GM23338 (cell line): Measurements from ENCODE around the gene TFB1M. TPM values are rescaled to one million over a fixed set of nuclear protein-coding genes. Genes with fewer than 3 reads are reported as not detected.

Experiments
- ATAC-seq: fragments of 200-7000 bp; cut with Tn5 transposase; 3 replicates; pipeline ENCODE4 v1.9.1; 2020
- DNase-seq: peaks from one replicate; pipeline ENCODE4 v3.0.0-alpha.2; 2015; ENCODE audit warnings: low spot score
- H2AFZ ChIP-seq: fragments of 200-600 bp; sonication (generic); 2 replicates; pipeline ENCODE4 v1.8.0; 2016; ENCODE audit warnings: antibody characterized with exemption, mild to moderate bottlenecking, moderate library complexity
- H3F3A ChIP-seq: fragments of 200-600 bp; sonication (generic); replicated peaks from 2 replicates; pipeline ENCODE4 v1.8.0; 2017; ENCODE audit warnings: antibody characterized with exemption, mixed run types, low read depth
- H3K27ac ChIP-seq: fragments of 200-600 bp; sonication (generic); 2 replicates; pipeline ENCODE4 v1.6.1; 2016; ENCODE audit warnings: low read depth
- H3K27me3 ChIP-seq: fragments of 200-600 bp; sonication (generic); 2 replicates; pipeline ENCODE4 v1.8.0; 2016; ENCODE audit warnings: mild to moderate bottlenecking, mixed run types, moderate library complexity; ENCODE audit not compliant: insufficient read depth
- H3K36me3 ChIP-seq: fragments of 200-600 bp; sonication (generic); 2 replicates; pipeline ENCODE4 v1.8.0; 2016; ENCODE audit warnings: mild to moderate bottlenecking; ENCODE audit not compliant: insufficient read depth
- H3K4me1 ChIP-seq: fragments of 200-600 bp; sonication (generic); 2 replicates; pipeline ENCODE4 v1.8.0; 2016; ENCODE audit warnings: mild to moderate bottlenecking, moderate library complexity; ENCODE audit not compliant: insufficient read depth
- H3K4me2 ChIP-seq: fragments of 200-600 bp; sonication (generic); 2 replicates; pipeline ENCODE4 v1.7.1; 2017; ENCODE audit warnings: mixed run types
- H3K4me3 ChIP-seq: fragments of 200-600 bp; sonication (generic); 2 replicates; pipeline ENCODE4 v1.6.1; 2016; ENCODE audit warnings: mixed run types
- H3K79me2 ChIP-seq: fragments of 200-600 bp; sonication (generic); replicated peaks from 2 replicates; pipeline ENCODE4 v1.8.0; 2017; ENCODE audit warnings: mild to moderate bottlenecking; ENCODE audit not compliant: insufficient read depth
- H3K9me2 ChIP-seq: fragments of 200-600 bp; sonication (generic); 2 replicates; pipeline ENCODE4 v1.8.0; 2017; ENCODE audit not compliant: insufficient read depth
- H4K20me1 ChIP-seq: fragments of 200-600 bp; sonication (generic); replicated peaks from 2 replicates; pipeline ENCODE4 v1.8.0; 2017; ENCODE audit warnings: mild to moderate bottlenecking; ENCODE audit not compliant: insufficient read depth
- H3K27ac Mint-ChIP-seq: 2 replicates; pipeline ENCODE4 v1.8.0; 2020; ENCODE audit warnings: inconsistent platforms, mild to moderate bottlenecking, moderate library complexity, mixed read lengths
- H3K27me3 Mint-ChIP-seq: 3 replicates; pipeline ENCODE4 v1.8.0; 2022; ENCODE audit warnings: low read depth, mild to moderate bottlenecking, moderate library complexity, mixed read lengths, inconsistent platforms; ENCODE audit not compliant: insufficient read depth, poor library complexity
- H3K36me3 Mint-ChIP-seq: 3 replicates; pipeline ENCODE4 v1.8.0; 2021; ENCODE audit warnings: low read depth, mild to moderate bottlenecking, inconsistent platforms, moderate library complexity, mixed read lengths
- H3K4me1 Mint-ChIP-seq: 3 replicates; pipeline ENCODE4 v1.8.0; 2020; ENCODE audit warnings: mild to moderate bottlenecking, inconsistent platforms, mixed read lengths
- H3K4me3 Mint-ChIP-seq: 3 replicates; pipeline ENCODE4 v1.8.0; 2021; ENCODE audit warnings: moderate library complexity, mild to moderate bottlenecking, inconsistent platforms, mixed read lengths
- H3K9me3 Mint-ChIP-seq: 3 replicates; pipeline ENCODE4 v1.8.0; 2020; ENCODE audit warnings: moderate library complexity, mild to moderate bottlenecking, inconsistent platforms, mixed read lengths
- CREB1 ChIP-seq: fragments of 250-450 bp; sonication (Bioruptor Pico); IDR thresholded peaks from 2 replicates; pipeline ENCODE4 v1.5.0; 2020; ENCODE audit warnings: low read depth, mild to moderate bottlenecking, moderate library complexity
- CTCF ChIP-seq, 2 experiments: fragments of 200-600 bp in 1 of 2; sonication (generic) in 1 of 2; conservative IDR thresholded peaks; 2 replicates each; pipeline versions ENCODE4 v1.5.1 to v1.6.1; 2016 to 2017; ENCODE audit warnings: antibody characterized with exemption in 2 of 2, low read depth in 2 of 2, mild to moderate bottlenecking in 2 of 2, moderate library complexity in 1 of 2
- EZH2phosphoT487 ChIP-seq: fragments of 200-600 bp; sonication (generic); IDR thresholded peaks from one replicate; pipeline ENCODE4 v1.8.1; 2018; ENCODE audit warnings: antibody characterized with exemption; ENCODE audit not compliant: unreplicated experiment
- JUNB ChIP-seq: IDR thresholded peaks from one replicate; pipeline ENCODE4 v1.6.1; 2016; ENCODE audit warnings: antibody characterized with exemption; ENCODE audit not compliant: unreplicated experiment
- REST ChIP-seq: IDR thresholded peaks from one replicate; pipeline ENCODE4 v1.6.1; 2018; ENCODE audit warnings: antibody characterized with exemption; ENCODE audit not compliant: unreplicated experiment
- STAT1 ChIP-seq: IDR thresholded peaks from one replicate; pipeline ENCODE4 v1.6.1; 2016; ENCODE audit warnings: antibody characterized with exemption; ENCODE audit not compliant: unreplicated experiment
- ZNF114 ChIP-seq: fragments of 250-450 bp; sonication (Bioruptor Pico); IDR thresholded peaks from 2 replicates; pipeline ENCODE4 v1.5.0; 2020; ENCODE audit warnings: mild to moderate bottlenecking, moderate library complexity
- ZNF331 ChIP-seq: fragments of 250-450 bp; sonication (Bioruptor Pico); IDR thresholded peaks from 2 replicates; pipeline ENCODE4 v1.5.0; 2020; ENCODE audit warnings: low read depth, mild to moderate bottlenecking, moderate library complexity
- ZNF462 ChIP-seq: fragments of 250-450 bp; sonication (Bioruptor Pico); IDR thresholded peaks from 2 replicates; pipeline ENCODE4 v1.5.0; 2020; ENCODE audit warnings: mild to moderate bottlenecking, moderate library complexity
- polyA plus RNA-seq: library from polyadenylated mRNA; unstranded; fragments of >200 nt; fragmentation: Nextera tagmentation; extraction: Ambion mirVana; gene quantifications from 2 replicates; pipeline ENCODE4 v1.2.1, GENCODE V29; 2016
- total RNA-seq: library from RNA; depleted of rRNA; stranded (reverse); fragments of >200 nt; shearing (Covaris generic); gene quantifications from 2 replicates; pipeline ENCODE4 v1.2.3, GENCODE V29; 2014

The TFB1M gene
- total and polyA plus RNA-seq, 2 experiments from 2014 or later: 51.1 to 66.9 TPM

- TF ChIP-seq EZH2phosphoT487: no peak
- Histone ChIP-seq H2AFZ (no peak overlapping the region), H3K4me1 (no peaks in the 10 kb centered on the region; the same call in 1 of the 2 replicates), H3K27me3 (no peaks in the 10 kb centered on the region), H3K9me2 (peaks cover 6% of the 10 kb centered on the region; the same call in 1 of the 2 replicates), H3K27ac (no peak overlapping the region), H3F3A (no peaks in the 10 kb centered on the region), H3K4me3 (no peak overlapping the region), H3K79me2 (peaks cover 25% of the 10 kb centered on the region), H3K4me2 (no peak overlapping the region), H4K20me1 (no peaks in the 10 kb centered on the region), H3K36me3 (no peaks in the 10 kb centered on the region)
- no peak overlapping the region for H3K27ac Mint-ChIP-seq
- no peaks in the 10 kb centered on the region for H3K9me3 Mint-ChIP-seq
- no peak for DNase-seq
- no peak overlapping the region for H3K4me3 Mint-ChIP-seq
- peaks cover 3% of the 10 kb centered on the region for H3K27me3 Mint-ChIP-seq
- ATAC-seq: no peak
- peaks cover 15% of the 10 kb centered on the region; the same call in 2 of the 3 replicates for H3K36me3 Mint-ChIP-seq
- H3K4me1 Mint-ChIP-seq: peaks cover 8% of the 10 kb centered on the region; the same call in 2 of the 3 replicates
These were observed 2.1 kb upstream of the TFB1M start for GRCh38 chr6:155316419-155316818.

GRCh38 chr6:155315516-155315871 lies 1.2 kb upstream of the TFB1M start:
- peaks cover 6% of the 10 kb centered on the region; the same call in 1 of the 2 replicates for H3K9me2 ChIP-seq
- peaks cover 25% of the 10 kb centered on the region for H3K79me2 ChIP-seq
- H4K20me1 ChIP-seq: no peaks in the 10 kb centered on the region
- H3K27ac ChIP-seq: 0 out of 2 replicates have a peak overlapping the region, but pooled peaks have one; percentile 92
- peak overlapping the region; percentile 78 for H3K4me2 ChIP-seq
- H3K27me3 ChIP-seq: no peaks in the 10 kb centered on the region
- DNase-seq (no peak), ATAC-seq (no peak)
- H2AFZ ChIP-seq: no peak overlapping the region
- no peaks in the 10 kb centered on the region; the same call in 1 of the 2 replicates for H3K4me1 ChIP-seq
- H3K36me3 ChIP-seq: peaks cover 5% of the 10 kb centered on the region; the same call in 1 of the 2 replicates
- peak overlapping the region; percentile 87 for H3K4me3 ChIP-seq
- Mint-ChIP-seq H3K4me1 (peaks cover 8% of the 10 kb centered on the region; the same call in 2 of the 3 replicates), H3K36me3 (peaks cover 19% of the 10 kb centered on the region; the same call in 2 of the 3 replicates), H3K27me3 (peaks cover 3% of the 10 kb centered on the region), H3K27ac (no peak overlapping the region), H3K4me3 (peak overlapping the region; percentile 99), H3K9me3 (no peaks in the 10 kb centered on the region)
- H3F3A ChIP-seq: no peaks in the 10 kb centered on the region
- no peak for TF ChIP-seq CREB1 (CRISPR knock-in tag)
- no peak for TF ChIP-seq STAT1
- no peak for TF ChIP-seq REST
- no peak for TF ChIP-seq ZNF462 (CRISPR knock-in tag)
- no peak for TF ChIP-seq CTCF (conservative IDR thresholded peaks at IDR 0.05; ENCODE audit: low read depth in 2 of 2)
- TF ChIP-seq JUNB: no peak
- TF ChIP-seq ZNF331: no peak
- no peak for TF ChIP-seq ZNF114 (CRISPR knock-in tag)
